WI38 (cell line): ENCODE results near the gene LSAMP.

Experiments used
- H3K4me3 ChIP-seq: 2 replicates; pipeline ENCODE4 v1.5.1; 2011; ENCODE audit warnings: low read depth, mild to moderate bottlenecking, control low read depth, low read length
- TF ChIP-seq, protein P1 (sequence below): IDR thresholded peaks from 2 replicates; pipeline ENCODE4 v1.5.1; 2012; ENCODE audit warnings: low read depth, mild to moderate bottlenecking, control low read depth, low read length

LSAMP gene

DNA sequence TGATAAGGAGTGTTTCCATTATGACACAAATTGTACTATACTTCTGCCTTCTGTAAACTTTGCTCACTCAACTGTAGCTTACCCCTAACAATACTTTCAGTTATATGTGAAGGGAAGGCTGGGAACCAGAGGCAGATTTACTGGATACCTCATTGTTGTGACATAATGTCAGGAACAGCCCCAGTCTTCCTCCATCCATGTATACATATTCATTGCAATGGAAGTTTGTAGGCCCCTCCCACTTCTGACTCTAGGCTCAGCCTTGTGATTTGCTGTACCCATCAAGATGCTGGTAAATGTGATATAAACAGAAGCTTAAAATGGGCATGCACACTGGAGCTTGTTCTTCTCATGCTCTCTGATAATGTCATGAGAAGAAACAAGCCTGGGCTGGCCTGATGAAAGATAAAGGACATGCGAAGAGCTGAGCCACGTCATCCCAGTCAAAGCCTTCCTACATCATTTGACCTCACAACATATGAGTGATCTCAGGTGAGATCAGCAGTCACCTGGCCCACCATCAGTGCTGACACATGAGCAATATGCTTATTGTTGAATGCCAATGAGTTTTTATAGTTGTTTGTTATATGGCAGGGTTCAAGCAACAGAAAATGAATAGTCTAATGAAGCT is 554.2 kb downstream of the LSAMP start:
- H3K4me3 ChIP-seq, result no peak overlapping the region
- TF ChIP-seq, protein P1, sequence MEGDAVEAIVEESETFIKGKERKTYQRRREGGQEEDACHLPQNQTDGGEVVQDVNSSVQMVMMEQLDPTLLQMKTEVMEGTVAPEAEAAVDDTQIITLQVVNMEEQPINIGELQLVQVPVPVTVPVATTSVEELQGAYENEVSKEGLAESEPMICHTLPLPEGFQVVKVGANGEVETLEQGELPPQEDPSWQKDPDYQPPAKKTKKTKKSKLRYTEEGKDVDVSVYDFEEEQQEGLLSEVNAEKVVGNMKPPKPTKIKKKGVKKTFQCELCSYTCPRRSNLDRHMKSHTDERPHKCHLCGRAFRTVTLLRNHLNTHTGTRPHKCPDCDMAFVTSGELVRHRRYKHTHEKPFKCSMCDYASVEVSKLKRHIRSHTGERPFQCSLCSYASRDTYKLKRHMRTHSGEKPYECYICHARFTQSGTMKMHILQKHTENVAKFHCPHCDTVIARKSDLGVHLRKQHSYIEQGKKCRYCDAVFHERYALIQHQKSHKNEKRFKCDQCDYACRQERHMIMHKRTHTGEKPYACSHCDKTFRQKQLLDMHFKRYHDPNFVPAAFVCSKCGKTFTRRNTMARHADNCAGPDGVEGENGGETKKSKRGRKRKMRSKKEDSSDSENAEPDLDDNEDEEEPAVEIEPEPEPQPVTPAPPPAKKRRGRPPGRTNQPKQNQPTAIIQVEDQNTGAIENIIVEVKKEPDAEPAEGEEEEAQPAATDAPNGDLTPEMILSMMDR, result no peak

DNA sequence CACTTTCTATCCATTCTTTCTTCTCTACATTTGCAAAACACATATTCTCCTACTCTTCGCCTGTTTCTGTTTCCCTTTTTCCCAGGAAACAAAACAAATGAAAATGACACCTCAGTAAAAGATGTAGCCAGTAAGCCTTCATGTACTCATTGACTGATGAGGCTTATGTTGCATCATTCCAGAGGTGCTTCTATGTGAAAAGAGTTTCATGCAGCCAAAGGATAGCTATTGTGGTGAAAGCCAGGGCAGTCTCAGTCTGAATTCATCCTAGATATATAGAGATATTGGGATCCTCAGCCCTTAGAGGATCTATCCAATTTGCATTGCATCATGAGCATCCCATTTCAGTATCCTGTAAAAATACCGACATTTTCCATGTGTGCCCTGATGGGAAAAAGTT is 554.7 kb downstream of the LSAMP start:
- H3K4me3 ChIP-seq, result no peak overlapping the region
- TF ChIP-seq, protein P1, result no peak

DNA sequence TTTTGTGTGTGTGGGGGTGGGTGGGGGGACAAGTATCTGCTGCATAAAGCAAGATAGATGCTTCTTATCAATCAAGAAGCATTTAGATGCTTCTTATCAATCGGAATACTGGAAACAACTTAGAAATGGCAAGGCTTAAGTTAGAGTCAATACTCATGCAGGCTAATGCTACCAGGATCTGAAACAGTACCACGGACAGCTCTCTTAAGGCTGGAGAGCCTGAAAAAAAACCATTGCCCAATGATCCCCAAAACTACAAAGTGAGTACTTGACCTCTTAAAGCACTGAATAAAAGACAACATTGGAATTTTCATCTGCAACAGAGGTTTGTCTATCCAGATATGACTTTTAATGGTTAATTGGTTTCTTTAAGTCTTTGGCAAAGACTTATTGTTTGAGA is 559.7 kb downstream of the LSAMP start:
- no peak overlapping the region for H3K4me3 ChIP-seq
- TF ChIP-seq, protein P1, result no peak

DNA sequence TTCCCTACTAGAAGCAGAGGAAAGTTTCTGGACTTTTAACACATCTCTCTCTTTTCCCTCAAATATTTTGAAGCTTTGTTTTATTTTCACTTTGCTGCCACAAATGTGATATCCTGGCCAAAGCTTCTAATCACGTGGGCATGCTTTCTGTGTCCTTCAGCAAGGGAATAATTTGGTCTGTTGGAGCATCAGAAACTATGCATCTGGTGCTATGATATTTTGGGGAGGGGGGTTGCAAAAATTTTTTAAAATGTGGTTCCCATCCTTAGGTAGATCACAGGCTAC is 567.7 kb downstream of the LSAMP start:
- no peak overlapping the region for H3K4me3 ChIP-seq
- TF ChIP-seq, protein P1, result no peak

DNA sequence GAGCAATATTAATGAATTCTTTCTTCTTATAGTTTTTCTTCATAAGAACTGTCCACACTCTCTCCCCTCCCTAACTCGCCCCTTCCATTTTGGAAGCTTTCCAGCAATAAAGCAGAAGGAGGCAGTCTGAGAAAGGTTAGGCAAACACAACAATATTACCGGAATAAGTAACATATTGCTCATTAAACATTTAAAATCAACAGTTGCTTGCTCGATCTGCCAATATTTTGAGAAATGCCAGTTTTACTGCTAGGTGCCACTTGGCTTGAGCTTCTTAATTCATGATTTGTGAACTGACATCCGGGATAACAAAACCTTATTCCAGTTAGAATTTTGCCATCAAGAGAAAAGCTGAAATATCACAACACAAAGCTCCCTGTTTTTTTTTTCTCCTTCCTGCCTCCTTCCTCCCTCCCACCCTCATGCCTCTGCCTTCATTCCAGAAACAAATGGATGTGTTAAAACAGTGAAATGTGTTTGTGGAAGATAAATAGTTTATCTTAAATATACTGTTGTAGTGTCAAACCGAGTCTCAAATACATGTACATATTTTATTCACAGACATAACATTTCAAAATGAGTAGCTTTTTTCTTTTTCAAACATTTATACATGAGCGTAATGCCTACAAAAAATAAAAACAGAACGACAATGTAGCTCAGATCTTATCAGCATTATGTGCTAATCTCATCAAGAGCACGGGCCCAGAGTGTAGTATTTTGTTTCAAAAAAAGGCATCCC is 568.2 kb downstream of the LSAMP start:
- no peak overlapping the region for H3K4me3 ChIP-seq
- TF ChIP-seq, protein P1, result no peak

DNA sequence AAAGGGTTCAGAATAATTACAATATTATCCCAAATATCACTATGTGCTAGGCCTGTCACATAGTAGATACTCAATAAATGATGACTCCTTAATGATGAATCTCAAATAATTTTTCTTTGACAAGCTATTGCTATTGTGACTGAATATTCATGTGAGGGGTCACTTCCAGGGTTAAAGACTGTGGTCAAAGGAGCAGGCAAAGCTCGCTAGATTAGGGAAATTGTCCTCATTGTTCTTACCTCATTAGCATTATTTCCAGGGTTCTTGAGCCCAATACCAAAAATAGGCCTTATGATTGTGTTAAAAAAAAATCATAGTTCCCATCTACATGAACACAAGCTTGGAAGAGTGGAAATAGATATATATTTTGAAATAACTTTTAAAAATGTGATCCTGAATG is 569.8 kb downstream of the LSAMP start:
- no peak overlapping the region for H3K4me3 ChIP-seq
- TF ChIP-seq, protein P1, result no peak

DNA sequence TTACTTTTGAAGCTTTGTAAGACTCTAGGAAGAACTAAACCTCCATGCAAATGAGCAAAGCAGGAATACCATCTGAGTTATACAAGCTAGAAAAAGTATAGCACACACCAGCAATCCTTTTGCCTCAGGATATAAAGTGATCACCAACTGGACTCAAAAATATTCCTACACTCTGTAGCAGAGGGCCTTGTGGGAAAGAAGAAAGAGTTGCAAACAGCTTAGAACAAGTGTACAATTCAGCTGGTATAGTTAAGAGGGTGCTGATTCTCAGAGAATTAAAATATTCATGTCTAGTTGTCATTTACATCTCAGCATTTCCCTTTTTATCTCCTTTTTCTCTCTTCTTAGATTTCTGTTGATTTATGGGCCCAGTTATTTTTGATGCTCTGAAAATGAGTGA is 573.6 kb downstream of the LSAMP start:
- H3K4me3 ChIP-seq, result no peak overlapping the region
- TF ChIP-seq, protein P1, result no peak
